Superior temporal gyrus (tissue), 1 donor: ENCODE data around the gene XAF1.
"Not testable (repeated sequence)": the region's sequence is repeated elsewhere in the genome, so short reads cannot be mapped to it uniquely, and the experiment has no call there.

Source experiments
- DNase-seq: peaks from one replicate; pipeline ENCODE4 v3.0.0-alpha.2; 2016; ENCODE audit errors: extremely low spot score

XAF1 gene

GRCh38 chr17:6753546-6753945, 2.3 kb upstream of the XAF1 start:
- DNase-seq: no peak

- no peak for DNase-seq
Observed at GRCh38 chr17:6755281-6755680, 565 bp upstream of the XAF1 start.

GRCh38 chr17:6756425-6757031, 682 bp downstream of the XAF1 start:
- DNase-seq: no peak

GRCh38 chr17:6757747-6758146, 1.9 kb downstream of the XAF1 start:
- DNase-seq: no peak

GRCh38 chr17:6761779-6762178, 5.9 kb downstream of the XAF1 start:
- DNase-seq: no peak

- no peak for DNase-seq
Observed at GRCh38 chr17:6768447-6768846, 12.6 kb downstream of the XAF1 start.

- DNase-seq: peak; percentile 61
Observed at GRCh38 chr17:6772016-6772415, 16.2 kb downstream of the XAF1 start.

GRCh38 chr17:6774906-6775305, 19.1 kb downstream of the XAF1 start:
- not testable (repeated sequence) for DNase-seq

- DNase-seq: no peak
Observed at GRCh38 chr17:6775871-6776405, 20.1 kb downstream of the XAF1 start, which contains the start of gene FBXO39. TSS of gene FBXO39 (plus strand) at chr17:6776215. CDS start at chr17:6779869, 3,654 bp downstream.

GRCh38 chr17:6779411-6779810, 23.6 kb downstream of the XAF1 start:
- DNase-seq: no peak

- DNase-seq: no peak
Observed at GRCh38 chr17:6780001-6780400, 24.2 kb downstream of the XAF1 start.

GRCh38 chr17:6780886-6781285, 25.0 kb downstream of the XAF1 start:
- DNase-seq: no peak

- DNase-seq: no peak
Observed at GRCh38 chr17:6782244-6782643, 26.4 kb downstream of the XAF1 start.

GRCh38 chr17:6786618-6787017, 30.8 kb downstream of the XAF1 start:
- DNase-seq: peak; percentile 42

- no peak for DNase-seq
Observed at GRCh38 chr17:6787081-6787693, 31.3 kb downstream of the XAF1 start.

- no peak for DNase-seq
Observed at GRCh38 chr17:6789146-6789545, 33.3 kb downstream of the XAF1 start.

- no peak for DNase-seq
Observed at GRCh38 chr17:6793748-6794493, 38.1 kb downstream of the XAF1 start.

GRCh38 chr17:6796017-6796886, 40.4 kb downstream of the XAF1 start:
- no peak for DNase-seq

- DNase-seq: no peak
Observed at GRCh38 chr17:6796887-6797490, 41.1 kb downstream of the XAF1 start.

GRCh38 chr17:6797718-6798351, 42.0 kb downstream of the XAF1 start:
- DNase-seq: no peak

GRCh38 chr17:6799738-6800137, 43.9 kb downstream of the XAF1 start:
- DNase-seq: no peak
